Measurements from ENCODE around the gene NOTCH1.

- TF ChIP-seq CTCF (IDR thresholded peaks at IDR 0.05) (no peak), POLR2A (IDR thresholded peaks at IDR 0.05) (no peak)
These were observed 48.6 kb upstream of the NOTCH1 start for GRCh38 chr9:136594492-136594891.

Data from Peyer's patch (tissue), 4 donors.